Vagina (tissue), 2 donors: ENCODE data around the gene HAAO.

Source experiments
- POLR2A ChIP-seq, 2 donors: fragments of 450-650 bp; IDR thresholded peaks; one replicate each; pipeline ENCODE4 v1.6.1; 2017; ENCODE audit warnings: antibody characterized with exemption in 2 of 2, mild to moderate bottlenecking in 2 of 2, moderate library complexity in 2 of 2
- TF ChIP-seq, protein P1 (sequence below), 3 experiments: fragments of 450-650 bp in 2 of 3; fragments of 200-600 bp in 1 of 3; sonication (generic) in 1 of 3; IDR thresholded peaks; one replicate each; pipeline ENCODE4 v1.5.1; 2017 to 2019; ENCODE audit warnings: antibody characterized with exemption in 3 of 3, mild to moderate bottlenecking in 2 of 3, moderate library complexity in 2 of 3

DNA sequence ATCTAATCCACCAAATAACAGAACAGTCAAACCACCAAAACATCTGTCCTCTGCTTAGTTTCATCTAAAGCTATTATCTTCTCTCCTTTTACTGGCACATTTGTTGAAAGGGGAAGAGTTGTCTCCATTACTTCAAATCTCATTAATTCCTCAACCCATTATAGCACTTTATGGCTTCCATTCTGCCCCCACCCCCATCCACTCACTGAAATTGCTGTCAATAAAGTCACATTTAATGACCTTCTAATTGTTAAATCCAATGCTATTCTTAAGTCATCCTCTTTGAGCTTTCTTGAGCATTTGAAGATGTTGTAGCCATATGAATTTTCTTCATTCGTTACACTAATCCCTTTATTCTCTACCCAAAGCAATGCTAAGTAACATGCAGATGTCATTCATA is 33.6 kb downstream of the HAAO start:
- TF ChIP-seq, protein P1, sequence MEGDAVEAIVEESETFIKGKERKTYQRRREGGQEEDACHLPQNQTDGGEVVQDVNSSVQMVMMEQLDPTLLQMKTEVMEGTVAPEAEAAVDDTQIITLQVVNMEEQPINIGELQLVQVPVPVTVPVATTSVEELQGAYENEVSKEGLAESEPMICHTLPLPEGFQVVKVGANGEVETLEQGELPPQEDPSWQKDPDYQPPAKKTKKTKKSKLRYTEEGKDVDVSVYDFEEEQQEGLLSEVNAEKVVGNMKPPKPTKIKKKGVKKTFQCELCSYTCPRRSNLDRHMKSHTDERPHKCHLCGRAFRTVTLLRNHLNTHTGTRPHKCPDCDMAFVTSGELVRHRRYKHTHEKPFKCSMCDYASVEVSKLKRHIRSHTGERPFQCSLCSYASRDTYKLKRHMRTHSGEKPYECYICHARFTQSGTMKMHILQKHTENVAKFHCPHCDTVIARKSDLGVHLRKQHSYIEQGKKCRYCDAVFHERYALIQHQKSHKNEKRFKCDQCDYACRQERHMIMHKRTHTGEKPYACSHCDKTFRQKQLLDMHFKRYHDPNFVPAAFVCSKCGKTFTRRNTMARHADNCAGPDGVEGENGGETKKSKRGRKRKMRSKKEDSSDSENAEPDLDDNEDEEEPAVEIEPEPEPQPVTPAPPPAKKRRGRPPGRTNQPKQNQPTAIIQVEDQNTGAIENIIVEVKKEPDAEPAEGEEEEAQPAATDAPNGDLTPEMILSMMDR (IDR thresholded peaks at IDR 0.05): no peak
- no peak for TF ChIP-seq POLR2A (IDR thresholded peaks at IDR 0.05)
